K562 (cell line): Measurements from ENCODE around the gene CLCN6. TPM values are rescaled to one million over a fixed set of nuclear protein-coding genes. Genes with fewer than 3 reads are reported as not detected.

ENCODE experiments used
- AFF4 ChIP-seq: sonication (generic); formaldehyde crosslinking; IDR thresholded peaks from 2 replicates; pipeline ENCODE4 v1.8.0; 2023; ENCODE audit warnings: mild to moderate bottlenecking, missing genetic modification reagents
- ARID1B ChIP-seq: fragments of 450-650 bp; IDR thresholded peaks from 2 replicates; pipeline ENCODE4 v1.6.1; 2016; ENCODE audit warnings: antibody characterized with exemption, mild to moderate bottlenecking, inconsistent platforms
- ATF6 ChIP-seq: sonication (generic); formaldehyde crosslinking; IDR thresholded peaks from 2 replicates; pipeline ENCODE4 v1.4.0; 2020; ENCODE audit warnings: mild to moderate bottlenecking, missing genetic modification reagents
- CHD2 ChIP-seq: IDR thresholded peaks from 2 replicates; pipeline ENCODE4 v1.6.1; 2011; ENCODE audit warnings: low read depth, low read length
- CREB1 ChIP-seq, 2 experiments: sonication (generic) in 1 of 2; formaldehyde crosslinking in 1 of 2; IDR thresholded peaks; 2 replicates each; pipeline versions ENCODE4 v1.6.1 to v1.8.0; 2012 to 2022; ENCODE audit warnings: inconsistent platforms in 1 of 2, mild to moderate bottlenecking in 1 of 2, missing genetic modification reagents in 1 of 2, moderate library complexity in 1 of 2
- E2F6 ChIP-seq, 2 experiments: IDR thresholded peaks; 2 replicates each; pipeline ENCODE4 v1.6.1; 2011; ENCODE audit warnings: borderline replicate concordance in 1 of 2, control low read depth in 1 of 2, low read depth in 1 of 2, low read length in 1 of 2, mild to moderate bottlenecking in 1 of 2, mixed read lengths in 1 of 2, moderate library complexity in 1 of 2; ENCODE audit not compliant: insufficient read depth in 1 of 2, insufficient read length in 1 of 2, poor library complexity in 1 of 2, severe bottlenecking in 1 of 2; ENCODE audit errors: extremely low read depth in 1 of 2
- FOXA1 ChIP-seq: fragments of 450-650 bp; IDR thresholded peaks from 2 replicates; pipeline ENCODE4 v1.6.1; 2016; ENCODE audit warnings: mild to moderate bottlenecking, borderline replicate concordance
- HDAC8 ChIP-seq: fragments of 450-650 bp; IDR thresholded peaks from 2 replicates; pipeline ENCODE4 v1.6.1; 2016; ENCODE audit warnings: mild to moderate bottlenecking, missing genetic modification characterization, moderate library complexity, missing compliant biosample characterization
- NCOA4 ChIP-seq: fragments of 450-650 bp; IDR thresholded peaks from 2 replicates; pipeline ENCODE4 v1.6.1; 2018; ENCODE audit warnings: mild to moderate bottlenecking; ENCODE audit not compliant: partially characterized antibody
- PHB ChIP-seq: fragments of 250-450 bp; sonication (Bioruptor Pico); IDR thresholded peaks from 2 replicates; pipeline ENCODE4 v1.5.0; 2021
- RBM14 ChIP-seq: fragments of 200-400 bp; formaldehyde crosslinking; IDR thresholded peaks from 2 replicates; pipeline ENCODE4 v1.6.1; 2018; ENCODE audit warnings: low read depth, mild to moderate bottlenecking, low read length, moderate library complexity, borderline replicate concordance; ENCODE audit not compliant: insufficient read depth
- RFX7 ChIP-seq: fragments of 250-450 bp; sonication (Bioruptor Pico); IDR thresholded peaks from 2 replicates; pipeline ENCODE4 v1.5.1; 2021; ENCODE audit warnings: mild to moderate bottlenecking
- SMAD1 ChIP-seq: fragments of 150-350 bp; IDR thresholded peaks from 2 replicates; pipeline ENCODE4 v1.6.1; 2014; ENCODE audit warnings: low read length, low read depth; ENCODE audit not compliant: partially characterized antibody
- SMARCA5 ChIP-seq: fragments of 450-650 bp; IDR thresholded peaks from 2 replicates; pipeline ENCODE4 v1.6.1; 2016
- TAF15 ChIP-seq: fragments of 200-400 bp; formaldehyde crosslinking; IDR thresholded peaks from 2 replicates; pipeline ENCODE4 v1.6.1; 2017; ENCODE audit warnings: mild to moderate bottlenecking, low read depth, low read length, moderate library complexity
- TFAP4 ChIP-seq: sonication (generic); formaldehyde crosslinking; IDR thresholded peaks from 2 replicates; pipeline ENCODE4 v1.8.0; 2022; ENCODE audit warnings: missing genetic modification reagents, mild to moderate bottlenecking, moderate library complexity, borderline replicate concordance
- ZBTB17 ChIP-seq: fragments of 450-650 bp; formaldehyde crosslinking; IDR thresholded peaks from 2 replicates; pipeline ENCODE4 v1.4.0; 2020; ENCODE audit warnings: mild to moderate bottlenecking
- ZFP36 ChIP-seq: fragments of 150-350 bp; IDR thresholded peaks from 2 replicates; pipeline ENCODE4 v1.6.1; 2018; ENCODE audit warnings: low read length, low read depth; ENCODE audit not compliant: partially characterized antibody
- ZNF133 ChIP-seq: fragments of 250-450 bp; sonication (Bioruptor Pico); IDR thresholded peaks from 2 replicates; pipeline ENCODE4 v1.4.0; 2020; ENCODE audit warnings: mild to moderate bottlenecking
- polyA plus RNA-seq, 8 experiments: library from polyadenylated mRNA; depleted of rRNA in 4 of 8; stranded (reverse) in 5 of 8; unstranded in 3 of 8; fragments of >200 nt; fragmentation: Nextera tagmentation in 2 of 8; fragmentation: Illumina TruSeq in 1 of 8; extraction: Ambion mirVana in 2 of 8; extraction: Trizol in 1 of 8; gene quantifications; 2 replicates each; pipeline versions ENCODE4 v1.2.1 to v1.2.3, GENCODE V29; 2011 to 2014; ENCODE audit warnings: inconsistent platforms in 1 of 8, missing spikeins in 1 of 8
- total RNA-seq, 7 experiments: library from RNA; depleted of rRNA in 6 of 7; stranded (reverse); fragments of >200 nt in 6 of 7; fragmentation: Illumina TruSeq in 2 of 7; extraction: Trizol in 2 of 7; gene quantifications; 2 replicates each; pipeline versions ENCODE4 v1.2.1 to v1.2.3, GENCODE V29; 2011 to 2021; ENCODE audit warnings: low replicate concordance in 1 of 7

The CLCN6 gene
- total and polyA plus RNA-seq, 9 of the 15 experiments (the other 6 are each of a cell fraction or from before 2014, with no cell fraction given): 2.0 to 21.8 (median 13.6) TPM

- peak; percentile 90; the same call in 1 of the 2 replicates for TF ChIP-seq AFF4 (CRISPR knock-in tag)
- peak; percentile 77; the same call in 1 of the 2 replicates for TF ChIP-seq HDAC8 (tag)
- no peak for TF ChIP-seq RBM14
- no peak for TF ChIP-seq ATF6
- TF ChIP-seq CREB1 (IDR thresholded peaks at IDR 0.05): no peak
- peak; percentile 67; the same call in 1 of the 2 replicates for TF ChIP-seq CREB1 (CRISPR knock-in tag; IDR thresholded peaks at IDR 0.05)
- no peak for TF ChIP-seq TAF15
- TF ChIP-seq ZBTB17 (CRISPR knock-in tag): peak; percentile 69
- TF ChIP-seq TFAP4 (CRISPR knock-in tag): peak; percentile 89
- TF ChIP-seq ZNF133 (CRISPR knock-in tag): no peak
- peak; percentile 24 for TF ChIP-seq PHB
- no peak for TF ChIP-seq RFX7 (CRISPR knock-in tag)
- TF ChIP-seq ARID1B: peak; percentile 49; the same call in 1 of the 2 replicates
- no peak for TF ChIP-seq FOXA1
- TF ChIP-seq E2F6 (IDR thresholded peaks at IDR 0.05; ENCODE audit: borderline replicate concordance in 1 of 2, extremely low read depth in 1 of 2, insufficient read depth in 1 of 2, insufficient read length in 1 of 2, low read depth in 1 of 2, low read length in 1 of 2, poor library complexity in 1 of 2, severe bottlenecking in 1 of 2): no peak
- no peak for TF ChIP-seq NCOA4
- TF ChIP-seq CHD2: peak; percentile 18; the same call in 1 of the 2 replicates
- no peak for TF ChIP-seq SMAD1
- TF ChIP-seq SMARCA5: no peak
- TF ChIP-seq ZFP36: no peak
These were observed 20.8 kb upstream of the CLCN6 start (continued) for GRCh38 chr1:11784993-11785769.
